HL-60 (cell line): Measurements from ENCODE around the gene CLEC10A.

Source experiments
- DNase-seq, 2 experiments: peaks; one replicate each; pipeline ENCODE4 v3.0.0-alpha.2; 2010 to 2020; ENCODE audit warnings: low read depth in 1 of 2, low spot score in 1 of 2
- H3K27ac ChIP-seq: fragments of 250-450 bp; sonication (Bioruptor Pico); replicated peaks from 2 replicates; pipeline ENCODE4 v1.5.1; 2020; ENCODE audit warnings: mild to moderate bottlenecking, moderate library complexity
- H3K27me3 ChIP-seq: fragments of 250-450 bp; sonication (Bioruptor Pico); 2 replicates; pipeline ENCODE4 v1.5.1; 2021; ENCODE audit warnings: mild to moderate bottlenecking, moderate library complexity; ENCODE audit not compliant: insufficient read depth, poor library complexity, severe bottlenecking
- H3K4me3 ChIP-seq: replicated peaks from 2 replicates; pipeline ENCODE4 v1.5.1; 2011; ENCODE audit warnings: mild to moderate bottlenecking, control low read depth, low read length; ENCODE audit not compliant: insufficient read depth
- CTCF ChIP-seq: IDR thresholded peaks from one replicate; pipeline ENCODE4 v1.5.1; 2011; ENCODE audit warnings: low read length, control low read depth, inconsistent platforms; ENCODE audit not compliant: insufficient read depth
- GABPA ChIP-seq: IDR thresholded peaks from 2 replicates; pipeline ENCODE4 v1.6.1; 2012; ENCODE audit warnings: low read depth
- POLR2AphosphoS5 ChIP-seq: IDR thresholded peaks from 2 replicates; pipeline ENCODE4 v1.6.1; 2012; ENCODE audit warnings: low read depth
- REST ChIP-seq: IDR thresholded peaks from 2 replicates; pipeline ENCODE4 v1.6.1; 2012; ENCODE audit warnings: low read depth; ENCODE audit not compliant: insufficient replicate concordance
- SPI1 ChIP-seq: IDR thresholded peaks from 2 replicates; pipeline ENCODE4 v1.6.1; 2012; ENCODE audit warnings: low read depth, mild to moderate bottlenecking, borderline replicate concordance

The CLEC10A gene

GRCh38 chr17:7068268-7068667 lies 11.8 kb downstream of the CLEC10A start:
- Histone ChIP-seq H3K27ac (no peak overlapping the region), H3K27me3 (no peaks in the 10 kb centered on the region), H3K4me3 (no peak overlapping the region)
- no peak for DNase-seq
- TF ChIP-seq CTCF, result no peak
- no peak for TF ChIP-seq GABPA
- no peak for TF ChIP-seq POLR2AphosphoS5
- no peak for TF ChIP-seq SPI1
- no peak for TF ChIP-seq REST

DNA sequence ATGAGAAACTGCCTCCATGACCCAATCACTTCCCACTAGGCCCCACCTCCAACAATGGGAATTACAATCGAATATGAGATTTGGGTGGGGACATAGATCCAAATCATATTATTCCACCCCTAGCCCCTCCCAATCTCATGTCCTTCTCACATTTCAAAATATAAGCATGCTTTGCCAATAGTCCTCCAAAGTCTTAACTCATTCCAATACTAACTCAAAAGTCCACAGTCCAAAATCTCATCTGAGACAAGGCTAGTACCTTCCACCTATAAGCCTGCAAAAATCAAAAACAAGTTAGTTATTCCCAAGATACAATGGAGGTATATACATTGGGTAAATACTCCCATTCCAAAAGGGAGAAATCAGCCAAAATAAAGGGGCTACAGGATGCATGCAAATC lies 12.9 kb downstream of the CLEC10A start:
- no peak for DNase-seq
- Histone ChIP-seq H3K27me3 (no peaks in the 10 kb centered on the region), H3K4me3 (no peak overlapping the region), H3K27ac (no peak overlapping the region)
- TF ChIP-seq REST (no peak), GABPA (no peak), SPI1 (no peak), POLR2AphosphoS5 (no peak), CTCF (no peak)

DNA sequence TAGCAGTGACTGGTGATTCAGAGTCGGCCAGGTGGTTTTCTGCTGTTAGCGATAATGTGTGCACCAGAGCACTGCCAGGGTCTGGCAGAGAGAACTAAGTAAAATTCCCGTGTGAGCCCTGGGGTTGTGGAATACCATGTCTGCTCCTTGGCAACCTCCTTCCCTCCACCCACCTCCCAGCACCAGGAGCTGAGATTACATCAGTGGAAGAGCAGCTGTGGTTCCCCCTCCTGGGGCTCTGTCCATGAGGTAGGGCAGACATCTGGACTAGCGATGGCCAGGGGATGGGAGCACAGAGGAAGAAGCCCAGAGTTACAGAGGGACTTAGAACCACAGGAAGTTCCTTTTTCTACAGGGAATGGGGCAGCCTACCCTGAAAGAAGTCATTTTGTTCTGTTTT lies 15.8 kb downstream of the CLEC10A start:
- no peak overlapping the region for H3K4me3 ChIP-seq
- H3K27me3 ChIP-seq, result no peaks in the 10 kb centered on the region
- H3K27ac ChIP-seq, result no peak overlapping the region
- no peak for DNase-seq
- TF ChIP-seq GABPA (no peak), SPI1 (no peak), CTCF (no peak), POLR2AphosphoS5 (no peak), REST (no peak)
